K562 treated with DMSO at 1 percent for 12 hours (cell line): Measurements from ENCODE around the gene PRDM5. TPM values are rescaled to one million over a fixed set of nuclear protein-coding genes. Genes with fewer than 3 reads are reported as not detected.

Experiments
- total RNA-seq: library from RNA; unstranded; fragments of 300-600 nt; gene quantifications from 2 replicates; pipeline ENCODE4 v1.2.3, GENCODE V29; 2022; ENCODE audit not compliant: insufficient read depth

The PRDM5 gene
- not detected in 2 replicates for total RNA-seq

GRCh38 chr4:120922381-120923206, at the start of gene PRDM5:
TSS of gene PRDM5 (minus strand) at chr4:120922726. CDS start at chr4:120922608, 118 bp downstream.

Other genes starting within 250 kb of the PRDM5 start
- gene NDNF, start 149.8 kb upstream of the PRDM5 start, total RNA-seq, result not detected in 2 replicates
- 0.26 TPM in 1 of 2 replicates, not detected in the other for gene TNIP3, start 241.6 kb upstream of the PRDM5 start, total RNA-seq